ENCODE results near the gene ABO.
"Not testable (repeated sequence)": the region's sequence is repeated elsewhere in the genome, so short reads cannot be mapped to it uniquely, and the experiment has no call there.

ABO gene

GRCh38 chr9:133263557-133263956 is 11.4 kb downstream of the ABO start:
- ATAC-seq (no peak), DNase-seq (no peak)

- DNase-seq = no peak
- ATAC-seq = no peak
These were observed 12.8 kb downstream of the ABO start for GRCh38 chr9:133262226-133262625.

- no peak for ATAC-seq
- DNase-seq = no peak
These were observed 13.3 kb downstream of the ABO start for GRCh38 chr9:133261753-133262120.

- DNase-seq = no peak
- ATAC-seq = no peak
These were observed 13.8 kb downstream of the ABO start for GRCh38 chr9:133261103-133261752.

- DNase-seq = no peak
- ATAC-seq = no peak
These were observed 14.5 kb downstream of the ABO start for GRCh38 chr9:133260334-133261102.

GRCh38 chr9:133258061-133259015 is 16.7 kb downstream of the ABO start:
- DNase-seq = no peak
- no peak for ATAC-seq

- DNase-seq (no peak), ATAC-seq (no peak)
These were observed 17.5 kb downstream of the ABO start for GRCh38 chr9:133257465-133257956.

- ATAC-seq (no peak), DNase-seq (no peak)
These were observed 18.3 kb downstream of the ABO start for GRCh38 chr9:133256686-133257091.

GRCh38 chr9:133256136-133256461 is 18.9 kb downstream of the ABO start:
- ATAC-seq (no peak), DNase-seq (no peak)

GRCh38 chr9:133255371-133256135 is 19.4 kb downstream of the ABO start:
- DNase-seq = no peak
- ATAC-seq = no peak

GRCh38 chr9:133254471-133254870 is 20.5 kb downstream of the ABO start:
- DNase-seq (no peak), ATAC-seq (no peak)

- ATAC-seq (no peak), DNase-seq (no peak)
These were observed 21.7 kb downstream of the ABO start for GRCh38 chr9:133253268-133253667.

- ATAC-seq (no peak), DNase-seq (no peak)
These were observed 22.5 kb downstream of the ABO start for GRCh38 chr9:133252301-133253020.

GRCh38 chr9:133251773-133252172 is 23.2 kb downstream of the ABO start:
- ATAC-seq = no peak
- DNase-seq = no peak

- not testable (repeated sequence) for ATAC-seq, DNase-seq
These were observed 23.8 kb downstream of the ABO start for GRCh38 chr9:133251221-133251620.

GRCh38 chr9:133250741-133251170 is 24.2 kb downstream of the ABO start:
- no peak for DNase-seq
- ATAC-seq = no peak

- DNase-seq = no peak
- no peak for ATAC-seq
These were observed 25.7 kb downstream of the ABO start for GRCh38 chr9:133249337-133249736.

- no peak for DNase-seq
- ATAC-seq = no peak
These were observed 26.2 kb downstream of the ABO start for GRCh38 chr9:133248726-133249295.

GRCh38 chr9:133247632-133248031 is 27.4 kb downstream of the ABO start:
- no peak for ATAC-seq
- DNase-seq = no peak

GRCh38 chr9:133246991-133247390 is 28.0 kb downstream of the ABO start:
- DNase-seq (no peak), ATAC-seq (no peak)

- DNase-seq (no peak), ATAC-seq (no peak)
These were observed 28.4 kb downstream of the ABO start for GRCh38 chr9:133246562-133246961.
